ENCODE data around the gene DHRS3.

The DHRS3 gene

DNA sequence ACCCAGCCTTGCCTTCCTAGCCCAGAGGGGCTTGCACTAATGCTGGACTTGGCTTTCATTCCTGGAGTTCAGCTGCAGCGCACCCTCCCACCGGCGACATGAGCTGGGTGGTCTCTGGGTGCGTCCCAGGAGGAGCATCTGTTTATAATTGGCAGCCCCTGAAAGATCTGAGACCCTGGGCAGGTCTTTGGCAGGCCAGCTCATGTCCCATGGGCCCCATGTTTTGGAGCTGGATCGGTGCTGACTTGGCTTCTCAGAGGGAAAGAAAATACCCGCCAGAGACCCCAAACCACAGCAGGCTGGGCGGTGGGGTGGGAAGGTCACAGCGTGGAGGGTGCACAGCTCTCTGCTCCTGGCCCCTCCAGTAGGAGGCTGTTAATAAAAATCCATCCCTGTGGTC is 29.3 kb downstream of the DHRS3 start:
- TF ChIP-seq, protein P1, sequence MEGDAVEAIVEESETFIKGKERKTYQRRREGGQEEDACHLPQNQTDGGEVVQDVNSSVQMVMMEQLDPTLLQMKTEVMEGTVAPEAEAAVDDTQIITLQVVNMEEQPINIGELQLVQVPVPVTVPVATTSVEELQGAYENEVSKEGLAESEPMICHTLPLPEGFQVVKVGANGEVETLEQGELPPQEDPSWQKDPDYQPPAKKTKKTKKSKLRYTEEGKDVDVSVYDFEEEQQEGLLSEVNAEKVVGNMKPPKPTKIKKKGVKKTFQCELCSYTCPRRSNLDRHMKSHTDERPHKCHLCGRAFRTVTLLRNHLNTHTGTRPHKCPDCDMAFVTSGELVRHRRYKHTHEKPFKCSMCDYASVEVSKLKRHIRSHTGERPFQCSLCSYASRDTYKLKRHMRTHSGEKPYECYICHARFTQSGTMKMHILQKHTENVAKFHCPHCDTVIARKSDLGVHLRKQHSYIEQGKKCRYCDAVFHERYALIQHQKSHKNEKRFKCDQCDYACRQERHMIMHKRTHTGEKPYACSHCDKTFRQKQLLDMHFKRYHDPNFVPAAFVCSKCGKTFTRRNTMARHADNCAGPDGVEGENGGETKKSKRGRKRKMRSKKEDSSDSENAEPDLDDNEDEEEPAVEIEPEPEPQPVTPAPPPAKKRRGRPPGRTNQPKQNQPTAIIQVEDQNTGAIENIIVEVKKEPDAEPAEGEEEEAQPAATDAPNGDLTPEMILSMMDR (IDR thresholded peaks at IDR 0.05; ENCODE audit: low read depth, low read length, missing control alignments) = no peak
- no peak overlapping the region for H3K4me3 ChIP-seq (ENCODE audit: low read depth, low read length)
- in situ Hi-C loops (cut with HindIII; ENCODE audit: low sequenced_read_pairs) = no loop called here
- DNase-seq (ENCODE audit: low read depth) = no peak

DNA sequence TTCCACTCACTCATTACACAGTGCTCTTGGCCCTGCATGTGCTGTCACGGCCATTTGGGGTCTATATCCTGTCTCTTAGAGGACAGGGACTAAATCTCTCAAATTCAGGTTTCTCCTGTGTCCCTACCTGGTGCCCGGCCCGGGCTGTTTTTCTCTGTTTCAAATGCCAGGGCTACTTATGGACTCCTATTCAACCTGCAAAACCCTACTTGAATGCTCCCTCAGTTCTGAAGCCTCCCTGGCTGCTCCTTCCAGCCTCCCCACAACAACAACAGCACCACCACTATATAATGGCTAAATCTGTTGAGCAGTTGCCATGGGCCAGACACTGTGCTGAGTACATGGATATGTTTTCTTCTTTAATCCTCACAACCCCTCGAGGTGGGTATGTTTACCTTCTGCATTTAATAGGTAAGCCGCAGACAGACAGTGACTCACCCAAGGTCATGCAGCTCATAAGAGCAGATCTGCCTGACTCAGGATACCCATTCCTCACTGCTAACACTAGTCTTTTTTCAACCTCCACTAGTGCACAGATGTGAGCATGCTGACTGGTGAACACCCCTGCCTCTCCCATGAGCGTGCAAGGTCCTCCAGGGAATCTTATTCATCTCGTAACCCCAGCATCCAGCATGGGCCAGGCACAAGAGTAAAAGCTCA is 29.9 kb downstream of the DHRS3 start:
- no peak for DNase-seq (ENCODE audit: low read depth)
- in situ Hi-C loops (cut with HindIII; ENCODE audit: low sequenced_read_pairs) = no loop called here
- H3K4me3 ChIP-seq (ENCODE audit: low read depth, low read length) = no peak overlapping the region
- TF ChIP-seq, protein P1 (IDR thresholded peaks at IDR 0.05; ENCODE audit: low read depth, low read length, missing control alignments) = no peak

DNA sequence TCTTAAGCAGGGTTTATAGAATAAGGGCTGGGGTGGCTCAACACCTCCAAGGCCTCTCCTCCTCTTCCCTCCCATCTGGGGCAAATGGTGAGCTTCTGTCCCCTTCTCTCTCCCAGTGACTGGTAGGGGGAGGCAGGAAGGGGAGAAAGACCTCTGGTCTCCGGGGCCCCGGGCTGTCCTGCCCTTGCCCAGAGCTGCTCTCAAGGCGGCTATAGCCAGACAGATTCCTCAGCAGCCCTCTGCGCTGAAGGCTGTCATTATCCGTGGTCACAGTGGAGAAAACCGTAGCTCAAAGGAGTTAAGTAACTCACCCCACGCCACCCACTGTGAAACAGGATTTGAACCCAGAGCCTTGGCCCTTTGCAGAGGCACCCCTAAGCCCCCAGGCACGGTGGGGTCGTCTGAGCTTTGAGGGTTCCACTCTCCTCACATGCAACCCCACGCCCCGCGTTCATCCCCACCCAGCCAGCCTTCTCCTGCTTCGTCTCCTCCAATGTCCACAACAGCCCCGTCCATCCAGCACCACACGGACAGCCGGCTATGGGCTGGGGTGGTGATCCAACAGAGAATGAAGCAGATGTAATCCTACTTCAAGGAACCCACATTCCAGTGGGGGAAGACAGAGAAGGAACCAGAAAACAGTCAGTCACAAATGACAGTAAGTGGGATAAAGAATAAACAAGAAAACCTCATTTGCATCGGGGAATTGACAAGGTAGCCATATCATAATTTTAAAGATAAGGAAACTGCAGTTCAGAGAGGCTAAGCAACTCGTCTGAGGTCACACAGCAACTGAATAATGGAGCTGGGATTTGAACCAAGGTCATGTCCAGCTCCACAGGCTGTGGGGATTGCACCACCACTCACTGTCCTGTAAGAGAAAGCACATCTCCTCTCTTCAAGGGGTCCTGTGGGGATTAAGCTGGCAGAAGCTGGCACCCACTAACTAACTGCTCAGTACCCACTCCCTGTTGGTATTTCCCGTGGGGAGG is 31.8 kb downstream of the DHRS3 start:
- in situ Hi-C loops (cut with HindIII; ENCODE audit: low sequenced_read_pairs) = no loop called here
- TF ChIP-seq, protein P1 (IDR thresholded peaks at IDR 0.05; ENCODE audit: low read depth, low read length, missing control alignments) = no peak
- no peak overlapping the region for H3K4me3 ChIP-seq (ENCODE audit: low read depth, low read length)
- DNase-seq (ENCODE audit: low read depth) = no peak

DNA sequence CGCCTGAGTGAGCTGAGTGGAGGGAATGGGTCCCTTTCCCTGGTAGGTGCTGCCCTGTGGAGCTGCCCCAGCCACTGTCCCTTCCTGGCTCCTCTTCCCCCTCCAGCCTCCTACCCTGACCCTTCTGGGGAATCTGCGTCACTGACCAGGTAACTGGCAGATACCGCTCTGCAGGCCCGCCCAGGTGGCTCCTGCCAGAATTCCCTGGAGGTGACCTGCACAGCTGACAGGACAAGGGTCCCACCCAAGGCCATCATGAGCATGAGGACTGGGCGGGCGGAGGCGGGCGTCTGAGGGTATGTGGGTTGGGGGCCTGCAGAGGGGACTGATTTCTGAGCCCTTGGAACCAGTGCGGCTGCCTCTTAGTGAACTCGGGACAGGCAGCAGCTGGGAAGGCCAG is 32.5 kb downstream of the DHRS3 start:
- TF ChIP-seq, protein P1 (IDR thresholded peaks at IDR 0.05; ENCODE audit: low read depth, low read length, missing control alignments) = no peak
- in situ Hi-C loops (cut with HindIII; ENCODE audit: low sequenced_read_pairs) = no loop called here

DNA sequence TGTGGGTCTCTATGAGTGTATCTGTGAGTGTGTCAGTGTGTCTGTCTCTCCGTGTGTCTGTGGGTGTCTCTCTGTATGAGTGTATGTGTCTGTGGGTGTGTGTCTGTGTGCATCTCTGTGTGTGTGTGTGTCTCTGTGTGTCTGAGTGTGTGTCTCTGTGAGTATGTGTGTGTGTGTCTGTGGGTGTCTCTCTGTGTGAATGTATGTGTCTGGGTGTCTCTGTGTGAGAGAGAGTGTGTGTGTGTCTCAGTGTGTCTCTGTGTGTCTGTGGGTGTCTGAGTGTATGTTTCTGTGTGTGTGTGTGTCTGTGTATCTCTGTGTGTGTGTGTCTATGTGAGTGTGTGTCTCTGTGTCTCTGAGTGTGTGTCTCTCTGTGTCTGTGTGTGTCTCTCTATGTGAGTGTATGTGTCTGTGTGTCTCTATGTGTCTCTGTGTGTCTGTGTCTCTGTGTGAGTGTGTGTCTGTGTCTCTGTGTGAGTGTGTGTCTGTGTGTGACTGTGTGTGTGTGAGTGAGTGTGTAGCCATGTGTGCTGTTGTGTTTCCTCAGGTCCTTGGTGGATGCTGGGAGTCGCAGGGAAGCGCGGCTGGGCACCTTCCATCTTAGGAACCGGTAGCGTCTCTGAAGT is 33.0 kb downstream of the DHRS3 start:
- in situ Hi-C loops (cut with HindIII; ENCODE audit: low sequenced_read_pairs) = no loop called here
- no peak overlapping the region for H3K4me3 ChIP-seq (ENCODE audit: low read depth, low read length)
- TF ChIP-seq, protein P1 (IDR thresholded peaks at IDR 0.05; ENCODE audit: low read depth, low read length, missing control alignments) = no peak
- DNase-seq (ENCODE audit: low read depth) = no peak

More for the DNA sequence above, 32.5 kb downstream of the DHRS3 start:
- no peak overlapping the region for H3K4me3 ChIP-seq (ENCODE audit: low read depth, low read length)
- no peak for DNase-seq (ENCODE audit: low read depth)

DNA sequence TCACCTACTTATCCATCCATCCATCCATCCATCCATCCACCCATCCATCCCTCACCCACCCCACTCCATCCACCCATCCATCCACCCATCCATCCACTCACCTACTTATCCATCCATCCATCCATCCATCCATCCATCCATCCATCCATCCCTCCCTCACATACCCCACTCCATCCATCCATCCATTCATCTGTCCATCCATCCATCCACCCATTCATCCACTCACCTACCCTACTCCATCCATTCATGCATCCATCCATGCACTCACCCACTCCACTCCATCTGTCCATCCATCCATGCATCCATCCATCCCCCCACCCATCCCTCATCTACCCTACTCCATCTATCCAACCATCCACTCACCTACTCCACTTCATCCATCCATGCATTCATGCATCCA is 34.5 kb downstream of the DHRS3 start:
- TF ChIP-seq, protein P1 (IDR thresholded peaks at IDR 0.05; ENCODE audit: low read depth, low read length, missing control alignments) = no peak
- no peak for DNase-seq (ENCODE audit: low read depth)
- no peak overlapping the region for H3K4me3 ChIP-seq (ENCODE audit: low read depth, low read length)
- in situ Hi-C loops (cut with HindIII; ENCODE audit: low sequenced_read_pairs) = no loop called here

Data from astrocyte of the cerebellum (primary cell).